ENCODE measurements around the gene MINDY3. TPM values are rescaled to one million over a fixed set of nuclear protein-coding genes. Genes with fewer than 3 reads are reported as not detected.

Gene MINDY3
- total and polyA plus RNA-seq, 12 donors, result 10.8 to 26.0 (median 22.2) TPM

- no peak for TF ChIP-seq CTCF (IDR thresholded peaks at IDR 0.05)
- Histone ChIP-seq H3K27me3 (no peaks in the 10 kb centered on the region), H3K36me3 (peaks cover 0 to 49% (median 2%) of the 10 kb centered on the region in 9 donors), H3K4me3 (no peak overlapping the region), H3K27ac (no peak overlapping the region), H3K4me1 (peaks cover 4 to 35% (median 21%) of the 10 kb centered on the region in 9 donors), H3K9me3 (no peaks in the 10 kb centered on the region)
- 89 to 93% methylated on average over 5 of the region's 5 CpGs for WGBS, 2 donors
- no peak for DNase-seq
- no peak for ATAC-seq
- intact Hi-C loops (cut with DNase I), result no loop called here
These were observed 66.6 kb downstream of the MINDY3 start for GRCh38 chr10:15793664-15794063.

- Histone ChIP-seq H3K27me3 (no peaks in the 10 kb centered on the region), H3K27ac (peak overlapping the region in 2 of 10 donors; percentile 31 to 46), H3K36me3 (peaks cover 0 to 57% (median 5%) of the 10 kb centered on the region in 9 donors), H3K9me3 (no peaks in the 10 kb centered on the region), H3K4me3 (no peak overlapping the region), H3K4me1 (peaks cover 4 to 35% (median 21%) of the 10 kb centered on the region in 9 donors)
- WGBS, 2 donors, result 97% methylated on average over 4 of the region's 4 CpGs
- intact Hi-C loops (cut with DNase I), result no loop called here
- TF ChIP-seq CTCF (IDR thresholded peaks at IDR 0.05), result no peak
- ATAC-seq, result no peak
- no peak for DNase-seq
These were observed 67.5 kb downstream of the MINDY3 start for GRCh38 chr10:15792777-15793176.

- DNase-seq (peak in 1 of 2 donors; percentile 32), ATAC-seq (peak; percentile 38 to 87 (median 78))
- Histone ChIP-seq H3K27me3 (no peaks in the 10 kb centered on the region), H3K36me3 (peaks cover 0 to 64% (median 5%) of the 10 kb centered on the region in 9 donors), H3K9me3 (no peaks in the 10 kb centered on the region), H3K4me3 (no peak overlapping the region), H3K4me1 (peaks cover 4 to 35% (median 21%) of the 10 kb centered on the region in 9 donors), H3K27ac (peak overlapping the region in 7 of 10 donors; percentile 10 to 52 (median 40))
- TF ChIP-seq CTCF (IDR thresholded peaks at IDR 0.05), result no peak
- intact Hi-C loops (cut with DNase I), result no loop called here
- WGBS, 2 donors, result 43 to 46% methylated on average over 2 of the region's 2 CpGs
These were observed 68.3 kb downstream of the MINDY3 start for GRCh38 chr10:15791816-15792524.

GRCh38 chr10:15789793-15790525 is 70.3 kb downstream of the MINDY3 start:
- peaks cover 0 to 71% (median 6%) of the 10 kb centered on the region in 9 donors for H3K36me3 ChIP-seq
- no peaks in the 10 kb centered on the region for H3K9me3 ChIP-seq
- intact Hi-C loops (cut with DNase I), result no loop called here
- no peaks in the 10 kb centered on the region for H3K27me3 ChIP-seq
- ATAC-seq, result peak in 1 of 8 donors; percentile 53
- H3K4me1 ChIP-seq, result peaks cover 4 to 35% (median 21%) of the 10 kb centered on the region in 9 donors
- WGBS, 2 donors, result 76 to 86% methylated on average over 1 of the region's 1 CpG
- TF ChIP-seq CTCF (IDR thresholded peaks at IDR 0.05), result no peak
- no peak for DNase-seq
- peak overlapping the region in 3 of 10 donors; percentile 12 to 33 (median 16) for H3K27ac ChIP-seq
- no peak overlapping the region for H3K4me3 ChIP-seq
